SJCRH30 (cell line): ENCODE measurements around the gene KRTAP10-8. TPM values are rescaled to one million over a fixed set of nuclear protein-coding genes. Genes with fewer than 3 reads are reported as not detected.
"Not testable (repeated sequence)": the region's sequence is repeated elsewhere in the genome, so short reads cannot be mapped to it uniquely, and the experiment has no call there.

Source experiments
- DNase-seq, 2 experiments: peaks; one replicate each; pipeline ENCODE4 v3.0.0-alpha.2; 2015 to 2020
- H3K27ac ChIP-seq: fragments of 250-450 bp; sonication (Bioruptor Pico); 2 replicates; pipeline ENCODE4 v1.5.1; 2020; ENCODE audit warnings: mild to moderate bottlenecking, moderate library complexity
- H3K27me3 ChIP-seq: fragments of 250-450 bp; sonication (Bioruptor Pico); 2 replicates; pipeline ENCODE4 v1.5.1; 2020; ENCODE audit warnings: mild to moderate bottlenecking, moderate library complexity
- H3K36me3 ChIP-seq: fragments of 250-450 bp; sonication (Bioruptor Pico); 2 replicates; pipeline ENCODE4 v1.5.1; 2020; ENCODE audit warnings: mild to moderate bottlenecking, moderate library complexity
- H3K4me1 ChIP-seq: fragments of 250-450 bp; sonication (Bioruptor Pico); 2 replicates; pipeline ENCODE4 v1.5.1; 2020; ENCODE audit warnings: mild to moderate bottlenecking, moderate library complexity
- H3K4me3 ChIP-seq: fragments of 250-450 bp; sonication (Bioruptor Pico); 2 replicates; pipeline ENCODE4 v1.5.1; 2020; ENCODE audit warnings: mild to moderate bottlenecking, moderate library complexity
- H3K9me3 ChIP-seq: fragments of 250-450 bp; sonication (Bioruptor Pico); replicated peaks from 2 replicates; pipeline ENCODE4 v1.5.1; 2020; ENCODE audit warnings: mild to moderate bottlenecking, moderate library complexity
- total RNA-seq: library from RNA; depleted of rRNA; stranded (reverse); fragments of >200 nt; shearing (Covaris generic); gene quantifications from 2 replicates; pipeline ENCODE4 v1.2.3, GENCODE V29; 2014; rRNA removed

Gene KRTAP10-8, protein sequence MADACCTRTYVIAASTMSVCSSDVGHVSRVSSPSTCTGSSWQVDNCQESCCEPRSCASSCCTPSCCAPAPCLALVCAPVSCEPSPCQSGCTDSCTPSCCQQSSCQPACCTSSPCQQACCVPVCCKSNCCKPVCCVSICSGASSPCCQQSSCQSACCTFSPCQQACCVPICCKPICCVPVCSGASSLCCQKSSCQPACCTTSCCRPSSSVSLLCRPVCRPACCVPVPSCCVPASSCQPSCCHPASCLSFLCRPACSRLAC
- not detected in 2 replicates for total RNA-seq

DNA sequence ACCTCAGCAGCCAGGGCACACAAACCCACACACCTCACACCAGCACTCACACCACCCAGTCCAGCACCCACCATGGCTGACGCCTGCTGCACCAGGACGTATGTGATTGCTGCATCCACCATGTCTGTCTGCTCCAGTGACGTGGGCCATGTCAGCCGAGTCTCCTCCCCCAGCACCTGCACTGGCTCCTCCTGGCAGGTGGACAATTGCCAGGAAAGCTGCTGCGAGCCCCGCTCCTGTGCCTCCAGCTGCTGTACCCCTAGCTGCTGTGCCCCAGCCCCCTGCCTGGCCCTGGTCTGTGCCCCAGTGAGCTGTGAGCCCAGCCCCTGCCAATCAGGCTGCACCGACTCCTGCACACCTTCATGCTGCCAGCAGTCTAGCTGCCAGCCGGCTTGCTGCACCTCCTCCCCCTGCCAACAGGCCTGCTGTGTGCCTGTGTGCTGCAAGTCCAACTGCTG is at the start of gene KRTAP10-8:
KRTAP10-8 (plus strand) TSS at position 51 of the 458 bp plus-strand sequence; CDS start at position 73, 22 bp downstream.
- no peaks in the 10 kb centered on the region; the same call in 1 of the 2 replicates for H3K9me3 ChIP-seq
- H3K4me1 ChIP-seq: no peaks in the 10 kb centered on the region
- H3K27me3 ChIP-seq: no peaks in the 10 kb centered on the region
- no peaks in the 10 kb centered on the region for H3K36me3 ChIP-seq
- H3K4me3 ChIP-seq: no peak within 1 kb of the TSS
- DNase-seq: no peak
- no peak within 1 kb of the TSS for H3K27ac ChIP-seq

DNA sequence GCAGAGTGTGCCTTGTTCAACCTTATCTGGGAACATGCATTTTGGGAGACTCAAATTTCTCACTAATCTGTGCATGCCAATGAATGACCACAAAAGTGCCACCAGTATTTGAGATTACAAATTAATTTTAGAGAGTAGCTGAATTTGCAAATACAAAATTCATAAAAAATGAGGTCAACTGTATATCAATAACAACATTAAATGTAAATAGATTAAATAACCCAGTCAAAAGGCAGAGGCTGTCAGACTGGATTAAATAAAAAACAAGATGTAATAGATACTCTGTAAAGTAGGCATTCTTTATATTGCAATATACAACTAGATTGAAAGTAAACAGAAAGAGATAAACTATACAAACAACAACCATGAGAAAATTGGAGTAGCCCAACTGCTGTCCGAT is 47.8 kb upstream of the KRTAP10-8 start:
- Histone ChIP-seq H3K27ac (no peak overlapping the region), H3K36me3 (no peaks in the 10 kb centered on the region), H3K4me1 (no peaks in the 10 kb centered on the region), H3K9me3 (no peaks in the 10 kb centered on the region), H3K4me3 (no peak overlapping the region), H3K27me3 (no peaks in the 10 kb centered on the region)
- DNase-seq: no peak

DNA sequence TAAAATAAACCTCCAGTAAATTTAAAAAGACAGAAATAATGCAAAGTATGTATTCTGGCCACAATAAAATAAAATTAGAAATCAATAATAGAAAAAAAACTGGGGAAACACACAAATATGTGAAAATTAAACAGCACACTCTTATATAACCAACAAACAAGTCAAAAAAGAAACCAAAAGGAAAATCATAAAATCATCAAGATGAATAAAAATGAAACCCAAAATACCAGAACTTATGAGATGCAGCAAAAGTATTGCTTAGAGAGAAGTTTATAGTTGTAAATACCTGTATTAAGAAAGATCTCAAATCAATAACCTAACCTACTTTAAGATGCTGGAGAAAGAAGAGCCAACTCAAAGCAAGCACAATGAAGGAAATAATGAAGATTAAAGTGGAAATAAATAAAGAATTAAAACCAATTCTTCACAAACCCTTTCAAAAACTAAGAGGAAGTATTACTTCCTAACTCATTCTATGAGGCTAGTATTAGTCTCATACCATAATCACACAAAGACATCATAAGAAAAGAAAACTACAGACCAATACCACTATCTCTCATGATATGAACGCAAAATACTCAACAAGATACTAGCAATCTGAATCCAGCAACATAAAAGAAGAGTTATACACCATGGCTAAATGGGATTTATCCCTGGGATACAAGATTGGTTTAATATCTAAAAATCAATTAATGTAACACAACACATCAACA is 46.8 kb upstream of the KRTAP10-8 start:
- Histone ChIP-seq H3K9me3 (no peaks in the 10 kb centered on the region), H3K27me3 (no peaks in the 10 kb centered on the region), H3K4me1 (no peaks in the 10 kb centered on the region), H3K36me3 (no peaks in the 10 kb centered on the region), H3K4me3 (no peak overlapping the region), H3K27ac (no peak overlapping the region)
- no peak for DNase-seq

DNA sequence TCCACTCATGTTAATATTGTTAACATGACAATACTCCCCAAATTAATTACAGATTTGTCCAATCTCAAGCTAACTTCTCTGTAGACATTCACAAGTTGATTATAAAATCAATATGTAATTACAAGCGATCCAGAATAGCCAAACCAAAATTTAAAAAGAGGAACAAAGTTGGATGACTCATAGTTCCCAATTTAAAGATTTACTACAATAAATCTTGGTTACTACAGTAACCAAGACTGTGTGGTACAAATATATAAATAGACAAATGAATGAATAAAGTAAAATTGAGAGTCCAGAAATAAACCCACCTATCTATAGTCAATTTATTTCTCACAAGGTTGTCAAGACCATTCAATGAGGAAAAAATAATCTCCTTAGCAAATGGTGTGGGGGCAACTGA is 45.5 kb upstream of the KRTAP10-8 start:
- H3K27me3 ChIP-seq: no peaks in the 10 kb centered on the region
- no peak for DNase-seq

DNA sequence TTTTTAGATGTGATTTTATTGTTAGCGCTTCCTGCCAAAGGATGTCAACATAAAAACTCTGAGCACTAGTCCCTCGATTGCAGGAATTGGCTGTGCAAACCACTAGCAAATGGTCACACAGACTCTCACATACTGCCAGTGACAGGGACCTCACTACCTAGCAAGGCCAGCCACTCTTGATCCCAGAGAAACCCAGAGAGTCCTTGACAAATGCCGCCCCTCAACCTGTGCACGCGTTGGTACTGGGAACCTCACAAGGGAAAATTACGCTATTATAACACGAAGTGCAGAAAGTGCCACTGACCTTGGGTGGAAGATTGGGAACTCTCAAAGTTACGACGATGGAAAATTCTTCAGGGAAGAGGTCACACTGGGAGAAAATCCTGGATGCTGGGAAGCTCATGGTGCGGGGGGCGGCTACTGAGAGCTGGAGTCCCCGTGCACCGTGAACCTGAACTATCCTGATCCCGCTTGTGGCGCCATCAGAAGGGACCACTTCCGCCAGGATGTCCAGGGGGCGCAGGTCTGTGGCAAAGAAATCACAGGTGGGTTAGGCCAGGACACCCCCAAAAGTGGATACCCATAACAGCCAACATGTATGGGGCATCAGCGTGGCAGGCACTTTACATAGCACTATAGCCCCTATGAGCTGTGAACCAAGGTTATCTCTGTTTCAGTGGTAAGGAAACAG is 44.3 kb upstream of the KRTAP10-8 start:
- Histone ChIP-seq H3K4me3 (no peak overlapping the region), H3K36me3 (no peaks in the 10 kb centered on the region), H3K27me3 (no peaks in the 10 kb centered on the region), H3K4me1 (no peaks in the 10 kb centered on the region), H3K9me3 (no peaks in the 10 kb centered on the region), H3K27ac (no peak overlapping the region)
- DNase-seq: no peak

More for the DNA sequence above, 45.5 kb upstream of the KRTAP10-8 start:
- H3K9me3 ChIP-seq: no peaks in the 10 kb centered on the region
- H3K36me3 ChIP-seq: no peaks in the 10 kb centered on the region
- H3K27ac ChIP-seq: no peak overlapping the region
- no peaks in the 10 kb centered on the region for H3K4me1 ChIP-seq
- H3K4me3 ChIP-seq: no peak overlapping the region

DNA sequence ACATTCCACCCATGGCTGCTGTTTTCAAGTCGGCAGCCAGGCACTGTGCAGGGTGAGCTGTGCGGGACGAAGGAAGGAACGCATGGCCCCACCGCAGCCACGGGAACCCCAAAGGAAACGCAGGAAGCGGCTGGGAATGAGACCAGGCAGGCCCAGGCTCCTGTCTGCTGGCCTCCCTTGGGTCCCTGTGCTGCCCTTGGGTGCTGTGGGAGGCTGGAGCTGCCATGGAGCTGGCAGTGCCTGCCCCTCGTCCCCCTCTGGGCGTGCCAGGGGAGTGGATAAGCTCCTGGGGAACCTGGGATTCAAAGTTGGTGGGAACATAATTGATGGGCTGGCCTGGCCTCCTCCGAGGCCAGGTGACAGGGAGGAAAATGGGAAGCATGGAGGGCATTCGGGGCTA is 43.6 kb upstream of the KRTAP10-8 start:
- H3K9me3 ChIP-seq: no peaks in the 10 kb centered on the region
- no peaks in the 10 kb centered on the region for H3K27me3 ChIP-seq
- no peak overlapping the region for H3K4me3 ChIP-seq
- H3K36me3 ChIP-seq: no peaks in the 10 kb centered on the region
- no peak overlapping the region for H3K27ac ChIP-seq
- H3K4me1 ChIP-seq: no peaks in the 10 kb centered on the region
- no peak for DNase-seq

DNA sequence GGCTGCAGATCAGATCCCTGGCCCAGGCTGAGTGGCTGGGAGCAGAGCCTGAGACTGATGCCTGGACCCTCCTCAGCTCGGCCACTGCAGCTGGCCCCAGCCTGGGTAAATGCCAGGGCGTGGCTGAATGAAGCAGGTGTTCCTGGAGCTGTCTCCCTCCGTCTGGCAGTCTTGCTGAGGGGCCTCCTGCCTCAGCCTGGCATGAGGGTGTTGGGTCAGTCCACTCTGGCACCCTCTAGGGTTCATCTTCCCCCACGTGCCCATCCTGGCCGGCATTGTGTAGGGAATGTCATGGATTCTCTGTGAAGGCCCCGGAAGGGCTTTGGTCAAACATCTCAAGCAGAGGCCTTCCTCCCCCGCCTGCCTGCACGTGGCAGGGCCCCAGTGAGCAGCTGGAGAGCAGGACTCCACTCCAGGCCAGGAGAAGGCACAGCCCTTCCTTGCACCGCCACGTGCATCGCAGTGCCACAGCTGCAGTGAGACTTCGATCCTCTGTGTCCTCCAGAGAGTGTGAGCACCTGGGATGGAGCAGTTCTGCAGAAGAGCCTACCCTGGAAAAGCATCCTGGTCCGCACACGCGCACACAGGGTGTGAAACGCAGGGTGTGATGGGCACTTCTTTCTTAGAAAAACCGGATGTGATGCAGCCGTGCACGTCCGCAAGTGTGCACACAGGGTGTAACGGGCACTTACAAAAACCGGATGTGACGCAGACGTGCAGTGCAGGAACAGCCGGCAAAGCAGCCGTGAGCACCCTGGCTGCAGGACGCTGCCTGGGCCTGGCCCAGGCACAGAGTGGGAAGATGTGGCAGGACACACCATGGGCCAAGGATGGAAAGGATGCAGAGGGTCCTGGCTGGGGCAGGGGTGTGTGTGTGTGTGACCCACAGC is 43.0 kb upstream of the KRTAP10-8 start:
- Histone ChIP-seq H3K36me3 (no peaks in the 10 kb centered on the region), H3K4me1 (no peaks in the 10 kb centered on the region), H3K4me3 (no peak overlapping the region), H3K27me3 (no peaks in the 10 kb centered on the region), H3K27ac (no peak overlapping the region), H3K9me3 (no peaks in the 10 kb centered on the region)
- DNase-seq: no peak

DNA sequence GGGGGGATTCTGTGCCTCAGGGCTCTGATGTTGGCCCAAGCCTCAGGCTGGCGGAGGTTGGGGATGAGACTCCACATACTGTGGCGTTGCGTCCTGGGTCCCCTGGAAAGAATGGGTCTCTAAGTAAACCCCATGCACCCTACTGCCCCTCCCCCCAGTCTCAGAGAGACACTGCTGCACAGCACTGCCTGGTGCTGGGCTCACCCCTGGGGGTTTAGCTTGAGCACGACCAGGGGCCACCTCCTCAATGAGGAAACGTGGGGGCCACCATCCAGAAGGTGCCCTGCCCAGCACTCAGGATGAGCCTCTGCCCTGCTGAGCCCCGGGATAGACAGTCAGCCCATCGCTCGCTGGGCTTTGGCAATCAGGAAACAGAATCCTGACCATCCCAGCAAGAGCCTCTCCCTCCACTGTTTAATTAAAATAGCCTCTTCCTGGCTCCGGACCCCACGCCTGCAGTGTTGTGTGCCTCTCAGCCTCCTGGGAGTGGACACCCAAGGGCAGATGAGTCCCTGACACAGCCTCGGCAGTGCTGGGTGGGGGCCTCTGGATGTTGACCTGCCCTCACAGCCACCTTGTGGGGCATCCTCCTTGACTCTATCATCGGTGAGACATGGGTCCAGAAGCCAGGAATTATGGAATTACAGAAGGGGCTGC is 41.9 kb upstream of the KRTAP10-8 start:
- no peak overlapping the region for H3K4me3 ChIP-seq
- no peak for DNase-seq
- no peaks in the 10 kb centered on the region for H3K9me3 ChIP-seq
- H3K27me3 ChIP-seq: no peaks in the 10 kb centered on the region
- H3K4me1 ChIP-seq: no peaks in the 10 kb centered on the region
- no peak overlapping the region for H3K27ac ChIP-seq
- no peaks in the 10 kb centered on the region for H3K36me3 ChIP-seq

DNA sequence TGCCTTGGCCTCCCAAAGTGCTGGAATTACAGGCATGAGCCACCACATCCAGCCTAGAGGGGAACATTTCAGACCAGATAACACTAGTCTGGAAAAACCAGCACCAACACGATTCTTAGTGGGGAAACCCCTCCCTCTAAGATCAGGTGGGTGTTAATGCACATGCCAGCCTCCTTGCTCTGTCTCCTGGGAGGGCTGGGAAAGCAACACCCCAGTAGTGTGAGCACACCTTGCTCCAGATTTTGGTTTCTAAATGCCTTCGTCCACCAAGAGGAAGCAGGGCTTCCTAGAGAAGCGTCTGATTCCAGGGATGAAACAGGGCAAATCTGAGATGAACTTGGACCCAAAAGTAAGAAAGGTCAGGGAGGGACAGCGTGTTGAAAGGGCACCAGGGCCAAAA is 40.6 kb upstream of the KRTAP10-8 start:
- no peak for DNase-seq
- Histone ChIP-seq H3K27me3 (no peaks in the 10 kb centered on the region), H3K4me3 (no peak overlapping the region), H3K27ac (no peak overlapping the region), H3K36me3 (no peaks in the 10 kb centered on the region), H3K4me1 (no peaks in the 10 kb centered on the region), H3K9me3 (no peaks in the 10 kb centered on the region)

DNA sequence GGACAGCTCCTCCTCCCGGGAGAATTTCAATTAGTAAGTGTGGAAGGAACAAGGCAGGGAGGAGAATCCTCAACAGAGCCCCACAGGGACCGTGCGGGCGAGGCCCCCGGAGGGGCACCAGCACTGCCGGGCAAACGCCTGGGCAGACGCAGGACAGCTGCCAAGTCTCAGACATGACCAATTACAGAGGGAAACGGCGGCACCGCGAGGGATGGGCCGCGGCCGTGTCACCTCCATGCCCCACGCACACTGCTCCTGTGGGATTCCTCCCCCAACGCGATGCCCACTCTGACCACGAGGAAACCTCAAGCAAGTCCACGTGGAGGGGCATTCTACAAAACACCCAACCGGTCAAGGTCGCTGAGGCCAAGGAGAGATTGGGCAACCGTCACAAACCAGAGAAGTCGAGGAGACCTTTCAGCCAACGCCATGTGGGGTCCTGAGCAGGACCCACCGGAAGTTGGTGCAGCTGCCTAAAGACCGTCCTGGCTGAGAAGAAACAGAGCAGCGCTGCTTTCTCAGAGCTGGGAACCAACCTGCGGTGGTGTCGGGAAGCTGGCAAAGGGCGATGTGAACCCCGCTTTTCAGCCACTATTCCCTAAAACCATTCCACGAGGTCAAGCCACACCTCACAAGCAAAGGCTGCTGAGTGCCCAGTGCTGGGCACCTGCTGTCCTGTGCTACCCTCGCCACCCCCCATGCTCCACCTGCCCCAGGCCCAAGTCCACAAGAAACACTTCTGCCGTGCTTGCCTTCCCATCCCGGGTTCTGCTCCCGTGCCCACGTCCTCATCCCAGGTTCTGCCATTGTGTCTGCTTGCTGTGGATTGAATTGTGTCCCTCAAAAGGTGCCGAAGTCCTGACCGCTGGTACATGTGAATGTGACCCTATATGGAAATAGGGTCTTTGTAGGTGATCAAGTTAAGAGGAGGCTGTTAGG is 39.8 kb upstream of the KRTAP10-8 start:
- no peak overlapping the region for H3K27ac ChIP-seq
- H3K4me1 ChIP-seq: no peaks in the 10 kb centered on the region
- H3K27me3 ChIP-seq: no peaks in the 10 kb centered on the region
- 0 out of 2 replicates have a peak, but pooled peaks cover 4% of the 10 kb centered on the region for H3K9me3 ChIP-seq
- H3K4me3 ChIP-seq: no peak overlapping the region
- H3K36me3 ChIP-seq: no peaks in the 10 kb centered on the region
- no peak for DNase-seq

DNA sequence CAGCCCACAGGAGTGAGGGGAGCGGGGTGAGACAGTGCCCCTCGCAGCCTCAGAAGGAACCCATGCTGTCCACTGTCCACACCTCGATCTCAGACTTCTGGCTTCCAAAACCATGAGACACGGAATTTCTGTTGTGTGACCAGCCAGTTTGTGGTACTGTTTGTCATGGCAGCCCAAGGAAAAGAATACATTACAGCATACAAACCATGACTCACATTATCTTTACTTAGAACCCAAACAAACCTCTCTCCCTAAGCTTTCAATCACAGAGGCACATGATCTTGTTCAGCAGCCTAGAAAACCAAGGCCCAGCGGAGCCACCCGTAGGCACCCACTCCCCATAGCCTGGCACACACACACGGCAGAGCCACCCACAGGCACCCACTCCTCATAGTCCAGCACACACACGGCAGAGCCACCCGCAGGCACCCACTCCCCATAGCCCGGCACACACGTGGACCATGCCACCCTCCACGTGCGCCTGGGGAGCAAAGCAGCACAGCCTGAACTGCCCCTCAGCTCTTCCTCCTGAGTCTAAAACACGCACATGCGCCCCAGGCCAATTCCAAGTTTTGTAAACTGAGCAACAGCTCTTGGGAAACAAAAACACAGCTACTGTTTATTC is 38.8 kb upstream of the KRTAP10-8 start:
- no peaks in the 10 kb centered on the region for H3K4me1 ChIP-seq
- no peak overlapping the region for H3K27ac ChIP-seq
- no peak overlapping the region for H3K4me3 ChIP-seq
- 0 out of 2 replicates have a peak, but pooled peaks cover 4% of the 10 kb centered on the region for H3K9me3 ChIP-seq
- DNase-seq: no peak
- H3K27me3 ChIP-seq: no peaks in the 10 kb centered on the region
- H3K36me3 ChIP-seq: no peaks in the 10 kb centered on the region

DNA sequence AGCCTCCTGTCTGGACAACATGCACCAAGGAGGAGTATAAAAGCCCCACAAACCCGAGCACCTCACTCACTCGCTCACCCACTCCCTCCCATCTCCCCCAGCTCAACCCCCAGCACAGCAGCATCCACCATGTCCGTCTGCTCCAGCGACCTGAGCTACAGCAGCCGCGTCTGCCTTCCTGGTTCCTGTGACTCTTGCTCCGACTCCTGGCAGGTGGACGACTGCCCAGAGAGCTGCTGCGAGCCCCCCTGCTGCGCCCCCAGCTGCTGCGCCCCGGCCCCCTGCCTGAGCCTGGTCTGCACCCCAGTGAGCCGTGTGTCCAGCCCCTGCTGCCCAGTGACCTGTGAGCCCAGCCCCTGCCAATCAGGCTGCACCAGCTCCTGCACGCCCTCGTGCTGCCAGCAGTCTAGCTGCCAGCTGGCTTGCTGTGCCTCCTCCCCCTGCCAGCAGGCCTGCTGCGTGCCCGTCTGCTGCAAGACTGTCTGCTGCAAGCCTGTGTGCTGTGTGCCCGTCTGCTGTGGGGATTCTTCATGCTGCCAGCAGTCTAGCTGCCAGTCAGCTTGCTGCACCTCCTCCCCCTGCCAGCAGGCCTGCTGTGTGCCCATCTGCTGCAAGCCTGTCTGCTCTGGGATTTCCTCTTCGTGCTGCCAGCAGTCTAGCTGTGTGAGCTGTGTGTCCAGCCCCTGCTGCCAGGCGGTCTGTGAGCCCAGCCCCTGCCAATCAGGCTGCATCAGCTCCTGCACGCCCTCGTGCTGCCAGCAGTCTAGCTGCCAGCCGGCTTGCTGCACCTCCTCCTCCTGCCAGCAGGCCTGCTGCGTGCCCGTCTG is 38.0 kb upstream of the KRTAP10-8 start, which contains the start of gene KRTAP10-4:
KRTAP10-4 (plus strand) TSS at position 100 of the 827 bp plus-strand sequence; CDS start at position 130, 30 bp downstream.
- not testable (repeated sequence) for H3K27me3 ChIP-seq, DNase-seq, H3K27ac ChIP-seq, H3K36me3 ChIP-seq, H3K4me3 ChIP-seq, H3K9me3 ChIP-seq, H3K4me1 ChIP-seq
